Measurements from ENCODE around the gene PTPN14. TPM values are rescaled to one million over a fixed set of nuclear protein-coding genes. Genes with fewer than 3 reads are reported as not detected.

Gene PTPN14
- total RNA-seq, 1 donor from 2014 or later, result 136 TPM

DNA sequence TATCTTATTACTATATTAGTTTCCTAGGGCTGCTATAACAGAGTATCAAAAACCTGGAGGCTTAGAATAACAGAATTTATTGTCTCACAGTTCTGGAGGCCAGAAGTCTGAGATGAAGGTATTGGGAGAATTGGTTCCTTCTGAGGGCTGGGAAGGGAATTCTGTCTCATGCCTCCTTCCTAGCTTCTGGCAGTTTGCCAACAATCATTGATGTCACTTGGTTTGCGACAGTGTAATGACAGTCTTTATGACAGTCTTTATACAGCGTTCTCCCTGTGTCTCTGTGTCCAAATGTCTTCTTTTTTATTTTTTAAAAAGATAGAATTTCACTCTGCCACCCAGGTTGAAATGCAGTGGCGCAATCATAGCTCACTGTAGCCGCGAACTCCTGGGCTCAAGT lies 35.8 kb upstream of the PTPN14 start:
- no peak overlapping the region for H3K4me3 Mint-ChIP-seq (ENCODE audit: unreplicated experiment)
- H3K4me1 Mint-ChIP-seq (ENCODE audit: low read depth), result peaks cover 30% of the 10 kb centered on the region
- H3K9me3 Mint-ChIP-seq (ENCODE audit: low read depth), result no peaks in the 10 kb centered on the region
- no peaks in the 10 kb centered on the region for H3K36me3 Mint-ChIP-seq (ENCODE audit: low read depth)
- DNase-seq (ENCODE audit: low spot score), result no peak
- TF ChIP-seq, protein P1, sequence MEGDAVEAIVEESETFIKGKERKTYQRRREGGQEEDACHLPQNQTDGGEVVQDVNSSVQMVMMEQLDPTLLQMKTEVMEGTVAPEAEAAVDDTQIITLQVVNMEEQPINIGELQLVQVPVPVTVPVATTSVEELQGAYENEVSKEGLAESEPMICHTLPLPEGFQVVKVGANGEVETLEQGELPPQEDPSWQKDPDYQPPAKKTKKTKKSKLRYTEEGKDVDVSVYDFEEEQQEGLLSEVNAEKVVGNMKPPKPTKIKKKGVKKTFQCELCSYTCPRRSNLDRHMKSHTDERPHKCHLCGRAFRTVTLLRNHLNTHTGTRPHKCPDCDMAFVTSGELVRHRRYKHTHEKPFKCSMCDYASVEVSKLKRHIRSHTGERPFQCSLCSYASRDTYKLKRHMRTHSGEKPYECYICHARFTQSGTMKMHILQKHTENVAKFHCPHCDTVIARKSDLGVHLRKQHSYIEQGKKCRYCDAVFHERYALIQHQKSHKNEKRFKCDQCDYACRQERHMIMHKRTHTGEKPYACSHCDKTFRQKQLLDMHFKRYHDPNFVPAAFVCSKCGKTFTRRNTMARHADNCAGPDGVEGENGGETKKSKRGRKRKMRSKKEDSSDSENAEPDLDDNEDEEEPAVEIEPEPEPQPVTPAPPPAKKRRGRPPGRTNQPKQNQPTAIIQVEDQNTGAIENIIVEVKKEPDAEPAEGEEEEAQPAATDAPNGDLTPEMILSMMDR (IDR thresholded peaks at IDR 0.05), result no peak
- H3K27me3 Mint-ChIP-seq (ENCODE audit: low read depth), result no peaks in the 10 kb centered on the region
- H3K27ac Mint-ChIP-seq (ENCODE audit: unreplicated experiment), result no peak overlapping the region

DNA sequence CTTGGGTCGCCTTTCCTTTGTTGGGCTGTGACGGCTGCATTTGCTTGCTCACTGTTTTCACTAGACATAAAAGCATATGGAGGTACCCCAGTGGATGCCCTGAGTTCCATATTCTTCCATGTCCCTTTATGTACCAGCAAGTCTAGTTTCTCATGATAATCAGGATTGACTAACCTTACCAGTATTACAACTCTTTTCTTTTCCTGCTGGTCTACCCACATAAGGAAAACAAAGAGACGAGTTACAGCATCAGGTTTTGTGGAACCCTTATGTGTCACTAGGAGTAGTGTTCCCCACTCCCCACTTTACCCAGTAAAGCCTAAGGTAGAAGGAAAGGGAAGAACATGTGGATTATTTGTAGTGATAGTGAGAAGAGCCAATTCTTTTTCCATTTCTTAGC lies 35.2 kb upstream of the PTPN14 start:
- Mint-ChIP-seq H3K27ac (ENCODE audit: unreplicated experiment) (no peak overlapping the region), H3K4me3 (ENCODE audit: unreplicated experiment) (no peak overlapping the region), H3K36me3 (ENCODE audit: low read depth) (no peaks in the 10 kb centered on the region), H3K9me3 (ENCODE audit: low read depth) (no peaks in the 10 kb centered on the region), H3K27me3 (ENCODE audit: low read depth) (no peaks in the 10 kb centered on the region), H3K4me1 (ENCODE audit: low read depth) (peaks cover 35% of the 10 kb centered on the region)
- no peak for DNase-seq (ENCODE audit: low spot score)
- TF ChIP-seq, protein P1 (IDR thresholded peaks at IDR 0.05), result no peak

- Mint-ChIP-seq H3K27me3 (ENCODE audit: low read depth) (no peaks in the 10 kb centered on the region), H3K27ac (ENCODE audit: unreplicated experiment) (peak overlapping the region; percentile 86), H3K9me3 (ENCODE audit: low read depth) (no peaks in the 10 kb centered on the region), H3K4me3 (ENCODE audit: unreplicated experiment) (no peak overlapping the region), H3K4me1 (ENCODE audit: low read depth) (peaks cover 42% of the 10 kb centered on the region), H3K36me3 (ENCODE audit: low read depth) (no peaks in the 10 kb centered on the region)
- no peak for DNase-seq (ENCODE audit: low spot score)
- TF ChIP-seq, protein P1 (IDR thresholded peaks at IDR 0.05), result peak; percentile 93
Measured at GRCh38 chr1:214584805-214585766, 33.7 kb upstream of the PTPN14 start.

DNA sequence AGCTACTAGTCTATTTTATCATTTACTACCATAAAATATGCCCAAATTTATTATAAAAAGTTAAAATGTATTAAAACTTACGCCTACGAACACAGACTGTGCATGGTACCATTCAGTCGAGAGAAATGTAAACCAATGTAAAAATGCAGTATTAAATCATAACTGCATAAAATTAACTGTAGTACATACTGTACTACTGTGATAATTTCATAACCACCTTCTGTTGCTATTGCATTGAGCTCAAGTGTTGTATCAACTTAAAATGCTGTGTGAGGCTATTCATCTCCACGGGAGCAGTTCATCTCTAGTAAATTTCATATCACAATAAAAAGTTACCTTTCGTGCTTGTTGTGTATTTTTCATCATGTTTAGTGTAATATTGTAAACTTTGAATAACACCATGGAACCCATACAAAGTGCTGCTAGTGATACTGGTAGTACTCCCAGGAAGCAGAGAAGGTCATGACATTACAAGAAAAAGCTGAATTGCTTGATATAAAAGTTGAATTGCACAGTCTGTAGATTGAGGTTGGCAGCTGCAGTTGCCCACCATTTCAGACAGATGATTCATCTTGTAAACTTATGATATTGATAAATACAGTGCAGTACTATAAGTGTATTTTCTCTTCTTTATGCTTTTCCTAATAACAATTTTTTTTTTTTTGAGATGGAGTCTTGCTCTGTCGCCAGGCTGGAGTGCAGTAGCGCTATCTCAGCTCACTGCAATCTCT lies 32.6 kb upstream of the PTPN14 start:
- TF ChIP-seq, protein P1 (IDR thresholded peaks at IDR 0.05), result no peak
- no peaks in the 10 kb centered on the region for H3K9me3 Mint-ChIP-seq (ENCODE audit: low read depth)
- H3K4me3 Mint-ChIP-seq (ENCODE audit: unreplicated experiment), result no peak overlapping the region
- H3K36me3 Mint-ChIP-seq (ENCODE audit: low read depth), result no peaks in the 10 kb centered on the region
- no peaks in the 10 kb centered on the region for H3K27me3 Mint-ChIP-seq (ENCODE audit: low read depth)
- H3K27ac Mint-ChIP-seq (ENCODE audit: unreplicated experiment), result peak overlapping the region; percentile 86
- DNase-seq (ENCODE audit: low spot score), result no peak
- H3K4me1 Mint-ChIP-seq (ENCODE audit: low read depth), result peaks cover 42% of the 10 kb centered on the region

GRCh38 chr1:214583113-214583512 lies 31.7 kb upstream of the PTPN14 start:
- TF ChIP-seq, protein P1 (IDR thresholded peaks at IDR 0.05), result no peak
- peaks cover 43% of the 10 kb centered on the region for H3K4me1 Mint-ChIP-seq (ENCODE audit: low read depth)
- DNase-seq (ENCODE audit: low spot score), result no peak
- H3K36me3 Mint-ChIP-seq (ENCODE audit: low read depth), result no peaks in the 10 kb centered on the region
- peak overlapping the region; percentile 41 for H3K27ac Mint-ChIP-seq (ENCODE audit: unreplicated experiment)
- H3K9me3 Mint-ChIP-seq (ENCODE audit: low read depth), result no peaks in the 10 kb centered on the region
- no peaks in the 10 kb centered on the region for H3K27me3 Mint-ChIP-seq (ENCODE audit: low read depth)
- no peak overlapping the region for H3K4me3 Mint-ChIP-seq (ENCODE audit: unreplicated experiment)
